ENCODE measurements around the gene AKR1C4. TPM values are rescaled to one million over a fixed set of nuclear protein-coding genes. Genes with fewer than 3 reads are reported as not detected.

The AKR1C4 gene
- total and polyA plus RNA-seq, 2 of the 8 experiments (the other 6 are each of a cell fraction or from before 2014, with no cell fraction given) = not detected

- Histone ChIP-seq H3K4me3 (ENCODE audit: extremely low read depth in 1 of 4, insufficient read depth in 2 of 4, low read depth in 3 of 4, low read length in 4 of 4) (no peak overlapping the region), H3K4me1 (replicated peaks in 1 of 4; ENCODE audit: control insufficient read depth in 3 of 4, insufficient read depth in 4 of 4, low read length in 3 of 4) (peaks cover 0 to 3% (median 0%) of the 10 kb centered on the region in 4 experiments; a peak in 1 of 7 replicates), H2BK5ac (ENCODE audit: low read depth, low read length) (no peak overlapping the region), H3K36me3 (ENCODE audit: control insufficient read depth in 2 of 4, insufficient read depth in 4 of 4, low read length in 3 of 4) (no peaks in the 10 kb centered on the region), H3K4ac (replicated peaks; ENCODE audit: insufficient read length, low read depth, low read length) (no peak overlapping the region), H2BK20ac (ENCODE audit: low read length) (no peak overlapping the region), H4K5ac (ENCODE audit: insufficient read length, low read depth, low read length) (no peak overlapping the region), H3K14ac (ENCODE audit: insufficient read length) (no peak overlapping the region), H3K27ac (ENCODE audit: low read depth, low read length) (no peak overlapping the region), H2AFZ (ENCODE audit: low read length) (no peak overlapping the region), H3K9ac (replicated peaks in 1 of 4; ENCODE audit: extremely low read depth in 1 of 4, low read depth in 3 of 4, low read length in 3 of 4) (no peak overlapping the region), H3K9me3 (ENCODE audit: insufficient read depth in 2 of 2, low read depth in 1 of 2, low read length in 1 of 2) (no peaks in the 10 kb centered on the region), H4K8ac (ENCODE audit: extremely low read depth, insufficient read depth, low read length) (no peak overlapping the region), H2BK15ac (ENCODE audit: low read length) (no peak overlapping the region), H4K20me1 (replicated peaks in 1 of 2; ENCODE audit: control insufficient read depth in 1 of 2, insufficient read depth in 2 of 2, low read length in 2 of 2) (no peaks in the 10 kb centered on the region), H3K27me3 (replicated peaks in 1 of 4; ENCODE audit: control insufficient read depth in 3 of 4, extremely low read depth in 1 of 4, insufficient read depth in 3 of 4, low read length in 3 of 4) (no peaks in the 10 kb centered on the region), H3K4me2 (ENCODE audit: insufficient read depth in 1 of 2, low read depth in 2 of 2, low read length in 2 of 2) (no peak overlapping the region), H2AK5ac (ENCODE audit: low read depth, low read length) (no peak overlapping the region), H3K23me2 (ENCODE audit: low read depth, low read length) (no peaks in the 10 kb centered on the region; the same call in 1 of the 2 replicates), H3K79me2 (ENCODE audit: control insufficient read depth in 1 of 2, insufficient read depth in 2 of 2, low read length in 2 of 2) (no peaks in the 10 kb centered on the region), H3K23ac (ENCODE audit: insufficient read length) (no peak overlapping the region), H3K18ac (ENCODE audit: extremely low read depth, low read length) (no peak overlapping the region), H2BK120ac (replicated peaks; ENCODE audit: low read depth, low read length) (no peak overlapping the region), H3K56ac (replicated peaks; ENCODE audit: insufficient read length, low read depth, low read length) (no peak overlapping the region), H2BK12ac (ENCODE audit: low read depth, low read length) (no peak overlapping the region), H3K79me1 (ENCODE audit: low read depth, low read length) (no peaks in the 10 kb centered on the region), H4K91ac (replicated peaks; ENCODE audit: insufficient read length, low read length) (no peak overlapping the region)
- CTCF ChIA-PET (ENCODE audit: partially characterized antibody) = no interaction called here
- no peak for TF ChIP-seq RFX5 (IDR thresholded peaks at IDR 0.05; ENCODE audit: borderline replicate concordance, low read depth, low read length)
- no peak for TF ChIP-seq TAF1 (IDR thresholded peaks at IDR 0.05; ENCODE audit: low read depth, low read length)
- TF ChIP-seq ASH2L (IDR thresholded peaks at IDR 0.05; ENCODE audit: low read length) = no peak
- TF ChIP-seq SP2 (IDR thresholded peaks at IDR 0.05; ENCODE audit: low read length) = no peak
- TF ChIP-seq KDM1A (IDR thresholded peaks at IDR 0.05; ENCODE audit: borderline replicate concordance, low read length) = no peak
- TF ChIP-seq EP300 (IDR thresholded peaks at IDR 0.05; ENCODE audit: borderline replicate concordance in 1 of 2, low read depth in 2 of 2, low read length in 2 of 2) = no peak
- FAIRE-seq = no peak
- POLR2A ChIA-PET (ENCODE audit: partially characterized antibody) = no interaction called here
- WGBS, 2 experiments (ENCODE audit: extremely low coverage in 1 of 2, insufficient coverage in 1 of 2, insufficient read length in 1 of 2, insufficient replicate concordance in 2 of 2, low coverage in 1 of 2, low lambda C conversion rate in 2 of 2, missing lambda C conversion rate in 1 of 2) = 97% methylated on average over 3 of the region's 3 CpGs; no CpG with 5 or more reads in 1 of the 2 experiments
- DNase-seq (ENCODE audit: low read depth in 1 of 2, low spot score in 2 of 2) = no peak
Observed at GRCh38 chr10:5198386-5198785, 1.7 kb downstream of the AKR1C4 start.

Data from H1 (cell line).